ENCODE results near the gene IRS4.

IRS4 gene
- total RNA-seq = 0 reads per million in 4 donors

- no peak for DNase-seq
These were observed at the start of gene IRS4 for GRCh38 chrX:108736509-108737479. Gene IRS4 (minus strand): TSS chrX:108736563.

- DNase-seq = peak in 1 of 5 donors; percentile 1
These were observed 36.2 kb upstream of the IRS4 start for GRCh38 chrX:108772549-108772948.

- no peak for DNase-seq
These were observed 27.2 kb upstream of the IRS4 start for GRCh38 chrX:108763559-108763958.

GRCh38 chrX:108740299-108740774 lies 4.0 kb upstream of the IRS4 start:
- no peak for DNase-seq

- no peak for DNase-seq
These were observed 1.4 kb upstream of the IRS4 start for GRCh38 chrX:108737754-108738153.

- DNase-seq = no peak
These were observed 469 bp downstream of the IRS4 start for GRCh38 chrX:108735679-108736508.

GRCh38 chrX:108735091-108735678 lies 1.2 kb downstream of the IRS4 start:
- DNase-seq = no peak

- DNase-seq = no peak
These were observed 1.9 kb downstream of the IRS4 start for GRCh38 chrX:108734426-108734825.

- DNase-seq = no peak
These were observed 3.6 kb downstream of the IRS4 start for GRCh38 chrX:108732630-108733321.

- no peak for DNase-seq
These were observed 5.2 kb downstream of the IRS4 start for GRCh38 chrX:108731153-108731552.

- no peak for DNase-seq
These were observed 9.6 kb downstream of the IRS4 start for GRCh38 chrX:108726748-108727147.

GRCh38 chrX:108722561-108722960 lies 13.8 kb downstream of the IRS4 start:
- DNase-seq = no peak

- no peak for DNase-seq
These were observed 23.5 kb downstream of the IRS4 start for GRCh38 chrX:108712886-108713285.

- no peak for DNase-seq
These were observed 31.5 kb downstream of the IRS4 start for GRCh38 chrX:108704839-108705238.

GRCh38 chrX:108702530-108702929 lies 33.8 kb downstream of the IRS4 start:
- no peak for DNase-seq

GRCh38 chrX:108701633-108702032 lies 34.7 kb downstream of the IRS4 start:
- DNase-seq = no peak

GRCh38 chrX:108699368-108699767 lies 37.0 kb downstream of the IRS4 start:
- DNase-seq = peak in 1 of 5 donors; percentile 2

GRCh38 chrX:108696690-108697089 lies 39.7 kb downstream of the IRS4 start:
- no peak for DNase-seq

Data from T-helper 1 cell (primary cell).